IMR-90 (cell line): ENCODE results near the gene ZFP36L2. TPM values are rescaled to one million over a fixed set of nuclear protein-coding genes. Genes with fewer than 3 reads are reported as not detected.

Experiments used
- ATAC-seq: fragments of 200-7000 bp; cut with Tn5 transposase; 2 replicates; pipeline ENCODE4 v1.9.1; 2020; ENCODE audit warnings: low read depth, mild to moderate bottlenecking, moderate library complexity
- BruUV-seq: library from RNA; stranded (reverse); fragments of 400-500 nt; replicated peaks from 2 replicates; lab custom pipeline; 2021; lab: Mats Ljungman, UMichigan
- CTCF ChIA-PET: fragments of 300-600 bp; formaldehyde crosslinking; extraction: SDS; loops from one replicate; lab custom pipeline; 2021; ENCODE audit warnings: antibody characterized with exemption; lab: Yijun Ruan, JAX
- POLR2A ChIA-PET: fragments of 300-600 bp; sonication (Branson Sonifier 250); formaldehyde crosslinking; loops from one replicate; lab custom pipeline; 2022; ENCODE audit warnings: antibody characterized with exemption; ENCODE audit not compliant: unreplicated experiment; lab: Charles Lee
- DNase-seq: peaks from one replicate; pipeline ENCODE4 v3.0.0; 2013
- H2AFZ ChIP-seq: replicated peaks from 2 replicates; pipeline ENCODE3; 2013; ENCODE audit warnings: low read length, mild to moderate bottlenecking; ENCODE audit not compliant: poor library complexity
- H2AK5ac ChIP-seq: 2 replicates; pipeline ENCODE4 v1.6.1; 2013; ENCODE audit warnings: low read depth, low read length, inconsistent platforms
- H2AK9ac ChIP-seq: replicated peaks from 2 replicates; pipeline ENCODE3; 2013; ENCODE audit warnings: mild to moderate bottlenecking, low read depth, low read length, moderate library complexity; ENCODE audit not compliant: poor library complexity
- H2BK120ac ChIP-seq: 2 replicates; pipeline ENCODE4 v1.6.1; 2013; ENCODE audit warnings: low read depth, low read length, inconsistent platforms
- H2BK15ac ChIP-seq: 3 replicates; pipeline ENCODE4 v1.6.1; 2013; ENCODE audit warnings: low read depth, low read length, inconsistent platforms
- H2BK20ac ChIP-seq: 2 replicates; pipeline ENCODE4 v1.6.1; 2013; ENCODE audit warnings: low read depth, mild to moderate bottlenecking, inconsistent platforms, low read length, moderate library complexity
- H2BK5ac ChIP-seq: 2 replicates; pipeline ENCODE4 v1.6.1; 2013; ENCODE audit warnings: mild to moderate bottlenecking, low read depth, low read length, inconsistent platforms; ENCODE audit not compliant: poor library complexity, severe bottlenecking
- H3K14ac ChIP-seq: replicated peaks from 2 replicates; pipeline ENCODE4 v1.6.1; 2013; ENCODE audit warnings: low read depth, low read length, inconsistent platforms
- H3K18ac ChIP-seq: 2 replicates; pipeline ENCODE4 v1.6.1; 2013; ENCODE audit warnings: low read depth, low read length, control low read depth
- H3K23ac ChIP-seq: 2 replicates; pipeline ENCODE4 v1.6.1; 2013; ENCODE audit warnings: low read depth, low read length, inconsistent platforms
- H3K27ac ChIP-seq: 2 replicates; pipeline ENCODE4 v1.5.1; 2013; ENCODE audit warnings: mild to moderate bottlenecking, control low read depth, low read length; ENCODE audit not compliant: insufficient read depth
- H3K27me3 ChIP-seq: 2 replicates; pipeline ENCODE4 v1.6.1; 2013; ENCODE audit warnings: low read length; ENCODE audit not compliant: control insufficient read depth, insufficient read depth
- H3K36me3 ChIP-seq: 2 replicates; pipeline ENCODE4 v1.6.1; 2013; ENCODE audit warnings: low read length, mixed read lengths; ENCODE audit not compliant: control insufficient read depth, insufficient read depth
- H3K4ac ChIP-seq: 2 replicates; pipeline ENCODE4 v1.6.1; 2013; ENCODE audit warnings: low read depth, low read length, inconsistent platforms
- H3K4me1 ChIP-seq: 2 replicates; pipeline ENCODE4 v1.6.1; 2013; ENCODE audit warnings: low read length, mixed read lengths; ENCODE audit not compliant: control insufficient read depth, insufficient read depth
- H3K4me2 ChIP-seq: 2 replicates; pipeline ENCODE4 v1.6.1; 2013; ENCODE audit warnings: low read depth, mild to moderate bottlenecking, control low read depth, low read length, moderate library complexity
- H3K4me3 ChIP-seq: 2 replicates; pipeline ENCODE4 v1.5.1; 2013; ENCODE audit warnings: low read depth, mild to moderate bottlenecking, control low read depth, low read length, moderate library complexity; ENCODE audit not compliant: insufficient read depth
- H3K56ac ChIP-seq: 2 replicates; pipeline ENCODE4 v1.6.1; 2013; ENCODE audit warnings: low read length, inconsistent platforms; ENCODE audit not compliant: insufficient read depth; ENCODE audit errors: extremely low read depth
- H3K79me1 ChIP-seq, 2 experiments: 2 replicates each; pipeline ENCODE4 v1.6.1; 2013; ENCODE audit warnings: low read length in 2 of 2, inconsistent platforms in 1 of 2, low read depth in 1 of 2
- H3K9ac ChIP-seq: 2 replicates; pipeline ENCODE4 v1.6.1; 2013; ENCODE audit warnings: low read depth, low read length, control low read depth
- H3K9me1 ChIP-seq: 2 replicates; pipeline ENCODE4 v1.6.1; 2013; ENCODE audit warnings: low read length, inconsistent platforms; ENCODE audit not compliant: insufficient read depth
- H3K9me3 ChIP-seq: 2 replicates; pipeline ENCODE4 v1.6.1; 2013; ENCODE audit warnings: low read length; ENCODE audit not compliant: control insufficient read depth, insufficient read depth
- H4K20me1 ChIP-seq: 2 replicates; pipeline ENCODE4 v1.6.1; 2013; ENCODE audit warnings: low read length, inconsistent platforms; ENCODE audit not compliant: insufficient read depth
- H4K5ac ChIP-seq: 2 replicates; pipeline ENCODE4 v1.6.1; 2013; ENCODE audit warnings: mild to moderate bottlenecking, low read depth, low read length, control low read depth
- H4K8ac ChIP-seq, 2 experiments: 2 replicates each; pipeline ENCODE4 v1.6.1; 2013; ENCODE audit warnings: low read depth in 2 of 2, low read length in 2 of 2, control low read depth in 1 of 2, inconsistent platforms in 1 of 2
- H4K91ac ChIP-seq: 2 replicates; pipeline ENCODE4 v1.6.1; 2013; ENCODE audit warnings: low read depth, low read length, inconsistent platforms; ENCODE audit not compliant: insufficient read depth
- BHLHE40 ChIP-seq: fragments of 150-350 bp; IDR thresholded peaks from 2 replicates; pipeline ENCODE4 v1.6.1; 2016; ENCODE audit warnings: mild to moderate bottlenecking, low read depth, low read length
- CEBPB ChIP-seq: IDR thresholded peaks from 2 replicates; pipeline ENCODE4 v1.6.1; 2012; ENCODE audit warnings: low read depth, low read length, improper control_type of control experiment
- CHD1 ChIP-seq: IDR thresholded peaks from 2 replicates; pipeline ENCODE4 v1.6.1; 2012; ENCODE audit warnings: low read depth, low read length, improper control_type of control experiment
- CTCF ChIP-seq: conservative IDR thresholded peaks from 2 replicates; pipeline ENCODE4 v1.5.1; 2012; ENCODE audit warnings: mild to moderate bottlenecking, low read depth, low read length, improper control_type of control experiment
- FOS ChIP-seq: fragments of 150-350 bp; IDR thresholded peaks from 2 replicates; pipeline ENCODE4 v1.6.1; 2016; ENCODE audit warnings: low read depth, low read length
- MAFK ChIP-seq: IDR thresholded peaks from 2 replicates; pipeline ENCODE4 v1.6.1; 2012; ENCODE audit warnings: low read depth, low read length, improper control_type of control experiment
- MAZ ChIP-seq: IDR thresholded peaks from 2 replicates; pipeline ENCODE4 v1.6.1; 2012; ENCODE audit warnings: low read depth, mild to moderate bottlenecking, low read length, improper control_type of control experiment, moderate library complexity, borderline replicate concordance
- MXI1 ChIP-seq: IDR thresholded peaks from 2 replicates; pipeline ENCODE4 v1.6.1; 2012; ENCODE audit warnings: low read depth, mild to moderate bottlenecking, low read length, moderate library complexity, borderline replicate concordance
- NFE2L2 ChIP-seq: fragments of 150-350 bp; IDR thresholded peaks from 2 replicates; pipeline ENCODE4 v1.6.1; 2016; ENCODE audit warnings: low read depth, mild to moderate bottlenecking, low read length
- POLR2A ChIP-seq: IDR thresholded peaks from 2 replicates; pipeline ENCODE4 v1.6.1; 2012; ENCODE audit warnings: mild to moderate bottlenecking, low read depth, low read length
- RAD21 ChIP-seq: IDR thresholded peaks from 2 replicates; pipeline ENCODE4 v1.6.1; 2012; ENCODE audit warnings: low read length, improper control_type of control experiment
- RCOR1 ChIP-seq: IDR thresholded peaks from 2 replicates; pipeline ENCODE4 v1.6.1; 2012; ENCODE audit warnings: mild to moderate bottlenecking, low read length, improper control_type of control experiment; ENCODE audit not compliant: insufficient replicate concordance
- RFX5 ChIP-seq: IDR thresholded peaks from 2 replicates; pipeline ENCODE4 v1.8.0; 2012; ENCODE audit warnings: low read depth, mild to moderate bottlenecking, low read length, moderate library complexity
- SMC3 ChIP-seq: fragments of 150-350 bp; IDR thresholded peaks from 2 replicates; pipeline ENCODE4 v1.6.1; 2016; ENCODE audit warnings: low read depth, mild to moderate bottlenecking, antibody characterized with exemption, low read length, moderate library complexity
- WGBS, 2 experiments: methylation state at CpG; one replicate each; pipeline versions ENCODE4 v1.1.5 to v1.1.7; 2013; ENCODE audit warnings: missing lambda C conversion rate in 2 of 2; ENCODE audit not compliant: insufficient read length in 1 of 2; ENCODE audit errors: extremely low coverage in 2 of 2; 5-methylcytosine and 5-hydroxymethylcytosine counted together
- dilution Hi-C: fragments of 300-500 bp; cut with HindIII; formaldehyde crosslinking; loops from one replicate; pipeline ENCODE4 v1.14.3; 2018; ENCODE audit warnings: low sequenced_read_pairs; ENCODE audit not compliant: unreplicated experiment
- in situ Hi-C: fragments of 300-500 bp; cut with MboI; formaldehyde crosslinking; loops from 3 replicates; pipeline ENCODE4 v1.14.3; 2019; ENCODE audit warnings: low sequenced_read_pairs, inconsistent platforms, mixed read lengths
- intact Hi-C: fragments of 100-400 bp; cut with micrococcal nuclease; formaldehyde crosslinking; loops from 2 replicates; pipeline ENCODE4 v1.10.0; 2022
- polyA plus RNA-seq, 3 experiments: library from polyadenylated mRNA; depleted of rRNA; stranded (reverse); fragments of >200 nt; gene quantifications; 2 replicates each; pipeline ENCODE4 v1.2.3, GENCODE V29; 2012; ENCODE audit warnings: low replicate concordance in 1 of 3
- total RNA-seq: library from RNA; depleted of rRNA; stranded (reverse); fragments of >200 nt; gene quantifications from 2 replicates; pipeline ENCODE4 v1.2.3, GENCODE V29; 2012
- TF ChIP-seq, protein P1 (sequence below): fragments of 150-350 bp; IDR thresholded peaks from 2 replicates; pipeline ENCODE4 v1.6.1; 2016; ENCODE audit warnings: low read depth, mild to moderate bottlenecking, low read length, moderate library complexity, borderline replicate concordance
- TF ChIP-seq, protein P2 (sequence below): fragments of 150-350 bp; IDR thresholded peaks from 2 replicates; pipeline ENCODE4 v1.6.1; 2017; ENCODE audit warnings: mild to moderate bottlenecking, antibody characterized with exemption, low read length, low read depth

ZFP36L2 gene
- total and polyA plus RNA-seq, 2 of the 4 experiments (the other 2 are of a cell fraction), result 1.8 to 20.1 TPM

GRCh38 chr2:43201016-43201415, 25.4 kb downstream of the ZFP36L2 start:
- H3K4me3 ChIP-seq, result no peak overlapping the region
- intact Hi-C loops, result no loop called here
- H3K14ac ChIP-seq, result no peak overlapping the region
- no peaks in the 10 kb centered on the region for H3K9me3 ChIP-seq
- H3K56ac ChIP-seq, result no peak overlapping the region
- H2BK20ac ChIP-seq, result no peak overlapping the region
- no peak overlapping the region for H3K4ac ChIP-seq
- H3K79me1 ChIP-seq, result no peaks in the 10 kb centered on the region
- H2BK15ac ChIP-seq, result no peak overlapping the region
- no peak overlapping the region for H4K91ac ChIP-seq
- ATAC-seq, result no peak
- H3K9ac ChIP-seq, result no peak overlapping the region
- no peak for DNase-seq
- TF ChIP-seq MAFK (no peak), FOS (no peak), SMC3 (no peak), BHLHE40 (no peak), POLR2A (no peak), CTCF (no peak), RAD21 (no peak), MAZ (no peak), MXI1 (no peak), RCOR1 (no peak), RFX5 (no peak), CHD1 (no peak), NFE2L2 (no peak), CEBPB (no peak)
- TF ChIP-seq, protein P1, sequence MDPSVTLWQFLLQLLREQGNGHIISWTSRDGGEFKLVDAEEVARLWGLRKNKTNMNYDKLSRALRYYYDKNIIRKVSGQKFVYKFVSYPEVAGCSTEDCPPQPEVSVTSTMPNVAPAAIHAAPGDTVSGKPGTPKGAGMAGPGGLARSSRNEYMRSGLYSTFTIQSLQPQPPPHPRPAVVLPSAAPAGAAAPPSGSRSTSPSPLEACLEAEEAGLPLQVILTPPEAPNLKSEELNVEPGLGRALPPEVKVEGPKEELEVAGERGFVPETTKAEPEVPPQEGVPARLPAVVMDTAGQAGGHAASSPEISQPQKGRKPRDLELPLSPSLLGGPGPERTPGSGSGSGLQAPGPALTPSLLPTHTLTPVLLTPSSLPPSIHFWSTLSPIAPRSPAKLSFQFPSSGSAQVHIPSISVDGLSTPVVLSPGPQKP, result no peak
- TF ChIP-seq, protein P2, sequence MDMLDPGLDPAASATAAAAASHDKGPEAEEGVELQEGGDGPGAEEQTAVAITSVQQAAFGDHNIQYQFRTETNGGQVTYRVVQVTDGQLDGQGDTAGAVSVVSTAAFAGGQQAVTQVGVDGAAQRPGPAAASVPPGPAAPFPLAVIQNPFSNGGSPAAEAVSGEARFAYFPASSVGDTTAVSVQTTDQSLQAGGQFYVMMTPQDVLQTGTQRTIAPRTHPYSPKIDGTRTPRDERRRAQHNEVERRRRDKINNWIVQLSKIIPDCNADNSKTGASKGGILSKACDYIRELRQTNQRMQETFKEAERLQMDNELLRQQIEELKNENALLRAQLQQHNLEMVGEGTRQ, result no peak
- no peaks in the 10 kb centered on the region; the same call in 1 of the 2 replicates for H3K27me3 ChIP-seq
- no peak overlapping the region for H2BK5ac ChIP-seq
- no peak overlapping the region for H2AFZ ChIP-seq
- H3K9me1 ChIP-seq, result no peaks in the 10 kb centered on the region
- no peak overlapping the region for H3K18ac ChIP-seq
- no peak overlapping the region for H2AK5ac ChIP-seq
- no peak overlapping the region for H3K23ac ChIP-seq
- H3K4me1 ChIP-seq, result no peaks in the 10 kb centered on the region
- H4K5ac ChIP-seq, result no peak overlapping the region
- in situ Hi-C loops, result no loop called here
- dilution Hi-C loops, result no loop called here
- H4K8ac ChIP-seq, result no peak overlapping the region
- WGBS, 2 experiments, result 100% methylated on average over 4 of the region's 7 CpGs; no CpG with 5 or more reads in 1 of the 2 experiments
- ChIA-PET CTCF (no interaction called here), POLR2A (no interaction called here)
- no peak overlapping the region for H3K27ac ChIP-seq
- no peak overlapping the region for H2AK9ac ChIP-seq
- H3K36me3 ChIP-seq, result no peaks in the 10 kb centered on the region
- no peak overlapping the region for H3K4me2 ChIP-seq
- no TSS peak for BruUV-seq
- H2BK120ac ChIP-seq, result no peak overlapping the region
- no peaks in the 10 kb centered on the region for H4K20me1 ChIP-seq
